Adrenal gland (tissue), 5 donors: ENCODE data around the gene SPOP.

Source experiments
- POLR2A ChIP-seq, 2 donors: fragments of 450-650 bp; IDR thresholded peaks; one replicate each; pipeline ENCODE4 v1.6.1; 2017; ENCODE audit warnings: antibody characterized with exemption in 2 of 2, mild to moderate bottlenecking in 2 of 2, moderate library complexity in 1 of 2
- TF ChIP-seq, protein P1 (sequence below), 6 experiments: fragments of 450-650 bp in 4 of 6; fragments of 200-600 bp in 2 of 6; sonication (generic) in 1 of 6; IDR thresholded peaks; 1 replicate in 5 of 6; 2 replicates in 1 of 6; pipeline versions ENCODE4 v1.5.1 to v1.8.0; 2016 to 2021; ENCODE audit warnings: antibody characterized with exemption in 6 of 6, mild to moderate bottlenecking in 2 of 6, moderate library complexity in 1 of 6
- donor health status: DM: no; HTN: no; CAD: no.

DNA sequence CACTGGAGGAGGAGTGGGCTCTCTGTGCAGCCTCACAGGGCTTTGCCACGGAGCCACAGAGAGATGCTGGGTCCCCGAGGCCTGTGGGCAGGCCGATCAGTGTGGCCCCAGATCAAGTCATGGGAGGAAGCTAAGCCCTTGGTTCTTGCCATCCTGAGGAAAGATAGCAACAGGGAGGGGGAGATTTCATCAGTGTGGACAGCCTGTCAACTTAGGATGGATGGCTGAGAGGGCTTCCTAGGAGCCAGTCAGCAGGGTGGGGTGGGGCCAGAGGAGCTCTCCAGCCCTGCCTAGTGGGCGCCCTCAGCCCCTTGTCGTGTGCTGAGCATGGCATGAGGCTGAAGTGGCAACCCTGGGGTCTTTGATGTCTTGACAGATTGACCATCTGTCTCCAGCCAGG lies 98.4 kb downstream of the SPOP start:
- no peak for TF ChIP-seq POLR2A (IDR thresholded peaks at IDR 0.05)
- TF ChIP-seq, protein P1, sequence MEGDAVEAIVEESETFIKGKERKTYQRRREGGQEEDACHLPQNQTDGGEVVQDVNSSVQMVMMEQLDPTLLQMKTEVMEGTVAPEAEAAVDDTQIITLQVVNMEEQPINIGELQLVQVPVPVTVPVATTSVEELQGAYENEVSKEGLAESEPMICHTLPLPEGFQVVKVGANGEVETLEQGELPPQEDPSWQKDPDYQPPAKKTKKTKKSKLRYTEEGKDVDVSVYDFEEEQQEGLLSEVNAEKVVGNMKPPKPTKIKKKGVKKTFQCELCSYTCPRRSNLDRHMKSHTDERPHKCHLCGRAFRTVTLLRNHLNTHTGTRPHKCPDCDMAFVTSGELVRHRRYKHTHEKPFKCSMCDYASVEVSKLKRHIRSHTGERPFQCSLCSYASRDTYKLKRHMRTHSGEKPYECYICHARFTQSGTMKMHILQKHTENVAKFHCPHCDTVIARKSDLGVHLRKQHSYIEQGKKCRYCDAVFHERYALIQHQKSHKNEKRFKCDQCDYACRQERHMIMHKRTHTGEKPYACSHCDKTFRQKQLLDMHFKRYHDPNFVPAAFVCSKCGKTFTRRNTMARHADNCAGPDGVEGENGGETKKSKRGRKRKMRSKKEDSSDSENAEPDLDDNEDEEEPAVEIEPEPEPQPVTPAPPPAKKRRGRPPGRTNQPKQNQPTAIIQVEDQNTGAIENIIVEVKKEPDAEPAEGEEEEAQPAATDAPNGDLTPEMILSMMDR (IDR thresholded peaks at IDR 0.05), result no peak
